Endothelial cell of umbilical vein (primary cell): ENCODE data around the gene ADTRP. TPM values are rescaled to one million over a fixed set of nuclear protein-coding genes. Genes with fewer than 3 reads are reported as not detected.

ENCODE experiments used
- BruUV-seq: library from RNA; stranded (reverse); fragments of 400-500 nt; replicated peaks from 2 replicates; lab custom pipeline; 2021; lab: Mats Ljungman, UMichigan
- CTCF ChIA-PET: fragments of 300-600, 350-600 bp; sonication (Branson Sonifier 250); formaldehyde crosslinking; loops from one replicate; lab custom pipeline; 2021; ENCODE audit warnings: antibody characterized with exemption, inconsistent platforms; lab: Charles Lee
- POLR2A ChIA-PET: fragments of 300-600, 350-600 bp; sonication (Branson Sonifier 250); formaldehyde crosslinking; loops from one replicate; lab custom pipeline; 2021; ENCODE audit warnings: antibody characterized with exemption, inconsistent platforms; lab: Charles Lee
- DNase-seq: peaks from one replicate; pipeline ENCODE4 v3.0.0-alpha.2; 2011; ENCODE audit warnings: low read depth, low spot score
- FAIRE-seq: peaks from 2 replicates; lab custom pipeline; 2011; peaks lifted over from hg19 to GRCh38; lab: Jason Lieb, UNC
- H2AFZ ChIP-seq: 2 replicates; pipeline ENCODE4 v1.6.0; 2012; ENCODE audit warnings: low read depth, low read length, control low read depth, inconsistent platforms
- H3K27ac ChIP-seq: 2 replicates; pipeline ENCODE4 v1.5.1; 2011; ENCODE audit warnings: low read depth, mild to moderate bottlenecking, control low read depth, low read length, moderate library complexity; ENCODE audit not compliant: insufficient read depth
- H3K27me3 ChIP-seq, 2 experiments: 2 replicates each; pipeline versions ENCODE4 v1.6.0 to v1.6.1; 2011; ENCODE audit warnings: low read length in 2 of 2, mixed read lengths in 1 of 2; ENCODE audit not compliant: control insufficient read depth in 2 of 2, insufficient read depth in 2 of 2
- H3K36me3 ChIP-seq, 2 experiments: 2 replicates in 1 of 2; 3 replicates in 1 of 2; pipeline ENCODE4 v1.5.1; 2011; ENCODE audit warnings: low read length in 2 of 2, mild to moderate bottlenecking in 1 of 2, moderate library complexity in 1 of 2; ENCODE audit not compliant: control insufficient read depth in 2 of 2, insufficient read depth in 2 of 2; ENCODE audit errors: extremely low read depth in 1 of 2
- H3K4me1 ChIP-seq: 3 replicates; pipeline ENCODE4 v1.5.1; 2011; ENCODE audit warnings: mild to moderate bottlenecking, low read length; ENCODE audit not compliant: control insufficient read depth, insufficient read depth; ENCODE audit errors: extremely low read depth
- H3K4me2 ChIP-seq: 2 replicates; pipeline ENCODE4 v1.6.1; 2011; ENCODE audit warnings: low read length, control low read depth, mixed read lengths; ENCODE audit not compliant: insufficient read depth
- H3K4me3 ChIP-seq, 3 experiments: fragments of 200-600 bp in 1 of 3; sonication (generic), shearing (Covaris generic) in 1 of 3; replicated peaks in 1 of 3; 2 replicates each; pipeline ENCODE4 v1.5.1; 2011 to 2016; ENCODE audit warnings: control low read depth in 3 of 3, low read length in 3 of 3, mild to moderate bottlenecking in 2 of 3, inconsistent platforms in 1 of 3, low read depth in 1 of 3, moderate library complexity in 1 of 3; ENCODE audit not compliant: insufficient read depth in 1 of 3
- H3K79me2 ChIP-seq: 2 replicates; pipeline ENCODE4 v1.6.0; 2012; ENCODE audit warnings: low read length, inconsistent platforms; ENCODE audit not compliant: control insufficient read depth, insufficient read depth
- H3K9ac ChIP-seq: replicated peaks from 2 replicates; pipeline ENCODE3; 2011; ENCODE audit warnings: low read length, control low read depth; ENCODE audit not compliant: insufficient read depth; ENCODE audit errors: extremely low read depth
- H3K9me1 ChIP-seq: replicated peaks from 3 replicates; pipeline ENCODE4 v1.6.0; 2011; ENCODE audit warnings: mild to moderate bottlenecking, low read length; ENCODE audit not compliant: control insufficient read depth, insufficient read depth; ENCODE audit errors: extremely low read depth
- H3K9me3 ChIP-seq: replicated peaks from 2 replicates; pipeline ENCODE4 v1.5.1; 2012; ENCODE audit warnings: low read length, inconsistent platforms; ENCODE audit not compliant: control insufficient read depth, insufficient read depth
- H4K20me1 ChIP-seq: replicated peaks from 2 replicates; pipeline ENCODE3; 2011; ENCODE audit warnings: mild to moderate bottlenecking, low read length; ENCODE audit not compliant: control insufficient read depth, insufficient read depth; ENCODE audit errors: extremely low read depth
- CTCF ChIP-seq, 2 donors: IDR thresholded peaks; 1 replicate in 1 of 2; 2 replicates in 1 of 2; pipeline ENCODE4 v1.5.1; 2011; ENCODE audit warnings: low read length in 2 of 2, mild to moderate bottlenecking in 2 of 2, moderate library complexity in 2 of 2, control low read depth in 1 of 2, inconsistent platforms in 1 of 2, low read depth in 1 of 2; ENCODE audit not compliant: insufficient read depth in 1 of 2; ENCODE audit errors: extremely low read depth in 1 of 2
- EZH2 ChIP-seq: IDR thresholded peaks from 2 replicates; pipeline ENCODE4 v1.6.1; 2012; ENCODE audit warnings: borderline replicate concordance, low read depth, mild to moderate bottlenecking, moderate library complexity, low read length, inconsistent platforms; ENCODE audit not compliant: severe bottlenecking
- FOS ChIP-seq: IDR thresholded peaks from 2 replicates; pipeline ENCODE4 v1.6.1; 2011; ENCODE audit warnings: mild to moderate bottlenecking, low read length, moderate library complexity, borderline replicate concordance; ENCODE audit not compliant: insufficient read depth
- GATA2 ChIP-seq: IDR thresholded peaks from 2 replicates; pipeline ENCODE4 v1.7.0; 2011; ENCODE audit warnings: low read depth, mild to moderate bottlenecking, moderate library complexity, mixed read lengths, low read length; ENCODE audit not compliant: insufficient read length, insufficient read depth
- JUN ChIP-seq: IDR thresholded peaks from 2 replicates; pipeline ENCODE4 v1.6.1; 2011; ENCODE audit warnings: borderline replicate concordance, low read depth; ENCODE audit not compliant: insufficient read length, insufficient read depth
- MAX ChIP-seq: IDR thresholded peaks from 2 replicates; pipeline ENCODE4 v1.6.1; 2011; ENCODE audit not compliant: insufficient read depth, insufficient read length
- MYC ChIP-seq: IDR thresholded peaks from one replicate; pipeline ENCODE4 v1.6.1; 2011; ENCODE audit warnings: mild to moderate bottlenecking, low read depth, low read length
- POLR2A ChIP-seq: IDR thresholded peaks from 2 replicates; pipeline ENCODE4 v1.6.1; 2012; ENCODE audit warnings: low read depth, mild to moderate bottlenecking, control low read depth, low read length
- POLR2AphosphoS5 ChIP-seq: IDR thresholded peaks from 2 replicates; pipeline ENCODE4 v1.6.1; 2012; ENCODE audit warnings: low read depth, mild to moderate bottlenecking, control low read depth, low read length, moderate library complexity; ENCODE audit not compliant: insufficient read depth
- dilution Hi-C: fragments of 300-500 bp; cut with MboI; formaldehyde crosslinking; loops from one replicate; pipeline ENCODE4 v1.15.0; 2019; ENCODE audit warnings: low sequenced_read_pairs; ENCODE audit not compliant: extremely low pct_ligation_motif_present
- intact Hi-C: fragments of 100-400 bp; cut with micrococcal nuclease; formaldehyde crosslinking; loops from one replicate; pipeline ENCODE4 v1.10.0; 2022
- polyA plus RNA-seq, 4 experiments: library from polyadenylated mRNA; depleted of rRNA in 3 of 4; stranded (reverse) in 3 of 4; unstranded in 1 of 4; fragments of >200 nt; gene quantifications; 2 replicates each; pipeline versions ENCODE4 v1.2.1 to v1.2.3, GENCODE V29; 2011 to 2012; ENCODE audit warnings: missing spikeins in 1 of 4
- total RNA-seq: library from RNA; stranded (reverse); gene quantifications from 2 replicates; pipeline ENCODE4 v1.2.3, GENCODE V29; 2021

Gene ADTRP
- total and polyA plus RNA-seq, 2 donors (not counting 3 experiments of a cell fraction or from before 2014, with no cell fraction given): 3.3 to 4.4 TPM

- no TSS peak for BruUV-seq
- ChIA-PET CTCF (no interaction called here), POLR2A (no interaction called here)
- H4K20me1 ChIP-seq: no peaks in the 10 kb centered on the region
- H3K79me2 ChIP-seq: peaks cover 35% of the 10 kb centered on the region
- no peak overlapping the region for H3K9ac ChIP-seq
- no peak overlapping the region for H3K4me3 ChIP-seq
- H3K9me1 ChIP-seq: no peaks in the 10 kb centered on the region
- FAIRE-seq (no peak), DNase-seq (no peak)
- no peak overlapping the region for H2AFZ ChIP-seq
- H3K4me1 ChIP-seq: peaks cover 10% of the 10 kb centered on the region
- TF ChIP-seq CTCF (IDR thresholded peaks at IDR 0.05; ENCODE audit: extremely low read depth in 1 of 2, insufficient read depth in 1 of 2, low read depth in 1 of 2, low read length in 2 of 2) (no peak), POLR2A (no peak), GATA2 (no peak), JUN (no peak), MAX (no peak), MYC (no peak), POLR2AphosphoS5 (no peak), FOS (no peak), EZH2 (no peak)
- dilution Hi-C loops (loop anchor here (25.0 kb wide), 1 partner anchor 531 kb away; the partner anchor contains the start of gene EDN1), intact Hi-C loops (no loop called here)
- H3K4me2 ChIP-seq: no peak overlapping the region
- H3K27me3 ChIP-seq: no peaks in the 10 kb centered on the region
- no peak overlapping the region for H3K27ac ChIP-seq
- no peaks in the 10 kb centered on the region for H3K36me3 ChIP-seq
- no peaks in the 10 kb centered on the region for H3K9me3 ChIP-seq
Measured at GRCh38 chr6:11756292-11756691, 22.3 kb downstream of the ADTRP start.
